Measurements from ENCODE around the gene NGEF.
A peak's percentile ranks its signal among the peaks of the same experiment; 100 is the strongest.
"Not testable (repeated sequence)": the region's sequence is repeated elsewhere in the genome, so short reads cannot be mapped to it uniquely, and the experiment has no call there.

Gene NGEF

GRCh38 chr2:232925153-232925820, 87.8 kb downstream of the NGEF start:
- peak; percentile 70 for DNase-seq

GRCh38 chr2:232924433-232924832, 88.6 kb downstream of the NGEF start:
- DNase-seq = no peak

GRCh38 chr2:232920760-232921159, 92.3 kb downstream of the NGEF start:
- DNase-seq = no peak

- no peak for DNase-seq
Measured at GRCh38 chr2:232920055-232920454, 93.0 kb downstream of the NGEF start.

GRCh38 chr2:232919141-232919540, 93.9 kb downstream of the NGEF start:
- no peak for DNase-seq

- DNase-seq = no peak
Measured at GRCh38 chr2:232913903-232914302, 99.2 kb downstream of the NGEF start.

- no peak for DNase-seq
Measured at GRCh38 chr2:232911712-232912277, 101.3 kb downstream of the NGEF start.

- DNase-seq = no peak
Measured at GRCh38 chr2:232910376-232910775, 102.7 kb downstream of the NGEF start.

- DNase-seq = no peak
Measured at GRCh38 chr2:232908695-232909094, 104.4 kb downstream of the NGEF start.

GRCh38 chr2:232907718-232908085, 105.4 kb downstream of the NGEF start:
- DNase-seq = not testable (repeated sequence)

- DNase-seq = not testable (repeated sequence)
Measured at GRCh38 chr2:232906867-232907717, 106.0 kb downstream of the NGEF start.

GRCh38 chr2:232903989-232904388, 109.1 kb downstream of the NGEF start:
- DNase-seq = no peak

GRCh38 chr2:232901736-232902578, 111.1 kb downstream of the NGEF start:
- peak; percentile 93 for DNase-seq

- DNase-seq = no peak
Measured at GRCh38 chr2:232900811-232901735, 112.0 kb downstream of the NGEF start.

GRCh38 chr2:232898592-232899543, 114.2 kb downstream of the NGEF start:
- DNase-seq = no peak

GRCh38 chr2:232897598-232898408, 115.3 kb downstream of the NGEF start:
- DNase-seq = no peak

- DNase-seq = no peak
Measured at GRCh38 chr2:232896720-232897597, 116.1 kb downstream of the NGEF start.

- DNase-seq = no peak
Measured at GRCh38 chr2:232896111-232896510, 116.9 kb downstream of the NGEF start.

- DNase-seq = no peak
Measured at GRCh38 chr2:232894746-232895145, 118.3 kb downstream of the NGEF start.

Measured in islet precursor cell (in vitro differentiated cells).